ENCODE data around the gene ZWILCH. TPM values are rescaled to one million over a fixed set of nuclear protein-coding genes. Genes with fewer than 3 reads are reported as not detected.

Gene ZWILCH
- total RNA-seq, 2 experiments from 2014 or later: 28.1 to 28.7 TPM

- POLR2A ChIA-PET: no interaction called here
- Mint-ChIP-seq H3K27ac (peak overlapping the region; percentile 74), H3K4me3 (peak overlapping the region; percentile 46), H3K36me3 (no peaks in the 10 kb centered on the region), H3K4me1 (peaks cover 10% of the 10 kb centered on the region), H3K27me3 (peaks cover 4% of the 10 kb centered on the region), H3K9me3 (no peaks in the 10 kb centered on the region)
- ATAC-seq (ENCODE audit: low read depth): peak; percentile 74
- DNase-seq: peak; percentile 56
Observed at GRCh38 chr15:66566963-66567531, 61.9 kb downstream of the ZWILCH start.

GRCh38 chr15:66567897-66568296 is 62.8 kb downstream of the ZWILCH start:
- H3K4me3 Mint-ChIP-seq: no peak overlapping the region
- POLR2A ChIA-PET: no interaction called here
- H3K27ac Mint-ChIP-seq: no peak overlapping the region
- no peaks in the 10 kb centered on the region for H3K9me3 Mint-ChIP-seq
- ATAC-seq (ENCODE audit: low read depth) (no peak), DNase-seq (no peak)
- H3K27me3 Mint-ChIP-seq: peaks cover 4% of the 10 kb centered on the region
- no peaks in the 10 kb centered on the region for H3K36me3 Mint-ChIP-seq
- H3K4me1 Mint-ChIP-seq: peaks cover 10% of the 10 kb centered on the region

GRCh38 chr15:66569461-66570137 is 64.5 kb downstream of the ZWILCH start:
- peaks cover 4% of the 10 kb centered on the region for H3K27me3 Mint-ChIP-seq
- no peak overlapping the region for H3K4me3 Mint-ChIP-seq
- no peak for DNase-seq
- POLR2A ChIA-PET: interaction anchor here (0.6 kb wide), 1 partner anchor 1436 kb away, joined by 3 read pairs; no protein-coding TSS in a partner anchor
- ATAC-seq (ENCODE audit: low read depth): no peak
- no peaks in the 10 kb centered on the region for H3K36me3 Mint-ChIP-seq
- H3K27ac Mint-ChIP-seq: no peak overlapping the region
- H3K4me1 Mint-ChIP-seq: peaks cover 10% of the 10 kb centered on the region
- no peaks in the 10 kb centered on the region for H3K9me3 Mint-ChIP-seq

- H3K4me3 Mint-ChIP-seq: no peak overlapping the region
- DNase-seq: no peak
- ATAC-seq (ENCODE audit: low read depth): no peak
- peaks cover 10% of the 10 kb centered on the region for H3K4me1 Mint-ChIP-seq
- H3K27ac Mint-ChIP-seq: no peak overlapping the region
- peaks cover 4% of the 10 kb centered on the region for H3K27me3 Mint-ChIP-seq
- no peaks in the 10 kb centered on the region for H3K36me3 Mint-ChIP-seq
- POLR2A ChIA-PET: interaction anchor here (0.6 kb wide), 1 partner anchor 1436 kb away, joined by 3 read pairs; no protein-coding TSS in a partner anchor
- H3K9me3 Mint-ChIP-seq: no peaks in the 10 kb centered on the region
Observed at GRCh38 chr15:66570327-66570726, 65.2 kb downstream of the ZWILCH start.

- peaks cover 10% of the 10 kb centered on the region for H3K4me1 Mint-ChIP-seq
- no peak for DNase-seq
Observed at GRCh38 chr15:66570842-66571478, 65.8 kb downstream of the ZWILCH start.

GRCh38 chr15:66572146-66572545 is 67.0 kb downstream of the ZWILCH start:
- peaks cover 2% of the 10 kb centered on the region for H3K4me1 Mint-ChIP-seq
- H3K36me3 Mint-ChIP-seq: no peaks in the 10 kb centered on the region
- H3K9me3 Mint-ChIP-seq: no peaks in the 10 kb centered on the region
- no peaks in the 10 kb centered on the region for H3K27me3 Mint-ChIP-seq
- no peak overlapping the region for H3K27ac Mint-ChIP-seq
- H3K4me3 Mint-ChIP-seq: no peak overlapping the region
- POLR2A ChIA-PET: interaction anchor here (0.6 kb wide), 1 partner anchor 33 kb away, joined by 5 read pairs; no protein-coding TSS in a partner anchor
- ATAC-seq (ENCODE audit: low read depth): no peak
- no peak for DNase-seq

More at GRCh38 chr15:66570842-66571478, 65.8 kb downstream of the ZWILCH start:
- H3K9me3 Mint-ChIP-seq: no peaks in the 10 kb centered on the region
- no peak overlapping the region for H3K27ac Mint-ChIP-seq
- H3K4me3 Mint-ChIP-seq: no peak overlapping the region
- no peak for ATAC-seq (ENCODE audit: low read depth)
- no peaks in the 10 kb centered on the region for H3K36me3 Mint-ChIP-seq
- POLR2A ChIA-PET: no interaction called here
- peaks cover 4% of the 10 kb centered on the region for H3K27me3 Mint-ChIP-seq

- POLR2A ChIA-PET: no interaction called here
- ATAC-seq (ENCODE audit: low read depth) (no peak), DNase-seq (no peak)
- H3K36me3 Mint-ChIP-seq: no peaks in the 10 kb centered on the region
- peaks cover 8% of the 10 kb centered on the region for H3K4me1 Mint-ChIP-seq
- H3K27me3 Mint-ChIP-seq: no peaks in the 10 kb centered on the region
- no peak overlapping the region for H3K4me3 Mint-ChIP-seq
- H3K9me3 Mint-ChIP-seq: no peaks in the 10 kb centered on the region
- H3K27ac Mint-ChIP-seq: no peak overlapping the region
Observed at GRCh38 chr15:66573348-66573718, 68.2 kb downstream of the ZWILCH start.

GRCh38 chr15:66573719-66574595 is 68.8 kb downstream of the ZWILCH start:
- no peaks in the 10 kb centered on the region for H3K36me3 Mint-ChIP-seq
- DNase-seq (no peak), ATAC-seq (ENCODE audit: low read depth) (no peak)
- peaks cover 12% of the 10 kb centered on the region for H3K4me1 Mint-ChIP-seq
- H3K4me3 Mint-ChIP-seq: no peak overlapping the region
- POLR2A ChIA-PET: no interaction called here
- no peaks in the 10 kb centered on the region for H3K9me3 Mint-ChIP-seq
- H3K27me3 Mint-ChIP-seq: no peaks in the 10 kb centered on the region
- H3K27ac Mint-ChIP-seq: no peak overlapping the region

- no peaks in the 10 kb centered on the region for H3K9me3 Mint-ChIP-seq
- POLR2A ChIA-PET: no interaction called here
- H3K27me3 Mint-ChIP-seq: no peaks in the 10 kb centered on the region
Observed at GRCh38 chr15:66574596-66574950, 69.4 kb downstream of the ZWILCH start.

GRCh38 chr15:66578286-66578875 is 73.3 kb downstream of the ZWILCH start:
- no peaks in the 10 kb centered on the region for H3K27me3 Mint-ChIP-seq
- peaks cover 17% of the 10 kb centered on the region for H3K4me1 Mint-ChIP-seq
- ATAC-seq (ENCODE audit: low read depth) (peak; percentile 82), DNase-seq (no peak)
- H3K36me3 Mint-ChIP-seq: no peaks in the 10 kb centered on the region
- POLR2A ChIA-PET: interaction anchor here (0.6 kb wide), 1 partner anchor 834 kb away, joined by 3 read pairs; no protein-coding TSS in a partner anchor
- peak overlapping the region; percentile 70 for H3K27ac Mint-ChIP-seq
- H3K9me3 Mint-ChIP-seq: no peaks in the 10 kb centered on the region
- H3K4me3 Mint-ChIP-seq: no peak overlapping the region

More at GRCh38 chr15:66574596-66574950, 69.4 kb downstream of the ZWILCH start:
- no peak overlapping the region for H3K4me3 Mint-ChIP-seq
- DNase-seq (no peak), ATAC-seq (ENCODE audit: low read depth) (no peak)
- H3K27ac Mint-ChIP-seq: no peak overlapping the region
- no peaks in the 10 kb centered on the region for H3K36me3 Mint-ChIP-seq
- H3K4me1 Mint-ChIP-seq: peaks cover 12% of the 10 kb centered on the region

GRCh38 chr15:66580643-66581042 is 75.5 kb downstream of the ZWILCH start:
- POLR2A ChIA-PET: no interaction called here
- peaks cover 17% of the 10 kb centered on the region for H3K4me1 Mint-ChIP-seq
- H3K27me3 Mint-ChIP-seq: peaks cover 5% of the 10 kb centered on the region
- DNase-seq (no peak), ATAC-seq (ENCODE audit: low read depth) (no peak)
- no peaks in the 10 kb centered on the region for H3K36me3 Mint-ChIP-seq
- no peak overlapping the region for H3K27ac Mint-ChIP-seq
- no peaks in the 10 kb centered on the region for H3K9me3 Mint-ChIP-seq
- H3K4me3 Mint-ChIP-seq: no peak overlapping the region

GRCh38 chr15:66581972-66582537 is 76.9 kb downstream of the ZWILCH start:
- POLR2A ChIA-PET: interaction anchor here (0.6 kb wide), 1 partner anchor 1452 kb away, joined by 3 read pairs; no protein-coding TSS in a partner anchor
- H3K4me3 Mint-ChIP-seq: no peak overlapping the region

More at GRCh38 chr15:66581972-66582537, 76.9 kb downstream of the ZWILCH start:
- ATAC-seq (ENCODE audit: low read depth) (no peak), DNase-seq (no peak)
- H3K4me1 Mint-ChIP-seq: peaks cover 17% of the 10 kb centered on the region
- H3K9me3 Mint-ChIP-seq: no peaks in the 10 kb centered on the region
- H3K27ac Mint-ChIP-seq: no peak overlapping the region
- H3K27me3 Mint-ChIP-seq: peaks cover 11% of the 10 kb centered on the region
- no peaks in the 10 kb centered on the region for H3K36me3 Mint-ChIP-seq

Measured in activated naive CD8-positive, alpha-beta T cell treated with anti-CD3 and anti-CD28 coated beads, Interleukin-2, amount 10 ng/mL, durations not matched to agents 7 days and 5 days (primary cell).